Measurements from ENCODE around the gene COPE.

- TF ChIP-seq POLR2AphosphoS5 (IDR thresholded peaks at IDR 0.05; ENCODE audit: insufficient read depth in 1 of 2, low read depth in 1 of 2) = no peak
- TF ChIP-seq POLR2A (IDR thresholded peaks at IDR 0.05) = no peak
- TF ChIP-seq, protein P1, sequence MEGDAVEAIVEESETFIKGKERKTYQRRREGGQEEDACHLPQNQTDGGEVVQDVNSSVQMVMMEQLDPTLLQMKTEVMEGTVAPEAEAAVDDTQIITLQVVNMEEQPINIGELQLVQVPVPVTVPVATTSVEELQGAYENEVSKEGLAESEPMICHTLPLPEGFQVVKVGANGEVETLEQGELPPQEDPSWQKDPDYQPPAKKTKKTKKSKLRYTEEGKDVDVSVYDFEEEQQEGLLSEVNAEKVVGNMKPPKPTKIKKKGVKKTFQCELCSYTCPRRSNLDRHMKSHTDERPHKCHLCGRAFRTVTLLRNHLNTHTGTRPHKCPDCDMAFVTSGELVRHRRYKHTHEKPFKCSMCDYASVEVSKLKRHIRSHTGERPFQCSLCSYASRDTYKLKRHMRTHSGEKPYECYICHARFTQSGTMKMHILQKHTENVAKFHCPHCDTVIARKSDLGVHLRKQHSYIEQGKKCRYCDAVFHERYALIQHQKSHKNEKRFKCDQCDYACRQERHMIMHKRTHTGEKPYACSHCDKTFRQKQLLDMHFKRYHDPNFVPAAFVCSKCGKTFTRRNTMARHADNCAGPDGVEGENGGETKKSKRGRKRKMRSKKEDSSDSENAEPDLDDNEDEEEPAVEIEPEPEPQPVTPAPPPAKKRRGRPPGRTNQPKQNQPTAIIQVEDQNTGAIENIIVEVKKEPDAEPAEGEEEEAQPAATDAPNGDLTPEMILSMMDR (IDR thresholded peaks at IDR 0.05) = no peak
Measured at GRCh38 chr19:18928018-18928805, 9.0 kb upstream of the COPE start.
